Liver (tissue), 3 donors: ENCODE measurements around the gene CDKL1.

Experiments
- ATF3 ChIP-seq: IDR thresholded peaks from 2 replicates; pipeline ENCODE4 v1.6.1; 2016; ENCODE audit warnings: antibody characterized with exemption
- CTCF ChIP-seq: fragments of 150-350 bp; IDR thresholded peaks from 2 replicates; pipeline ENCODE4 v1.5.1; 2017; ENCODE audit warnings: improper control_type of control experiment, low read depth, low read length; ENCODE audit not compliant: missing input control
- FOXA1 ChIP-seq: IDR thresholded peaks from 2 replicates; pipeline ENCODE4 v1.6.1; 2016; ENCODE audit warnings: antibody characterized with exemption
- GABPA ChIP-seq, 2 donors: IDR thresholded peaks in 1 of 2; conservative IDR thresholded peaks in 1 of 2; 2 replicates each; pipeline ENCODE4 v1.6.1; 2016; ENCODE audit warnings: antibody characterized with exemption in 2 of 2, mild to moderate bottlenecking in 1 of 2, moderate library complexity in 1 of 2
- HNF4A ChIP-seq, 2 donors: conservative IDR thresholded peaks; 2 replicates each; pipeline ENCODE4 v1.6.1; 2016; ENCODE audit warnings: antibody characterized with exemption in 2 of 2, mild to moderate bottlenecking in 2 of 2
- JUND ChIP-seq, 2 donors: IDR thresholded peaks; 2 replicates each; pipeline ENCODE4 v1.6.1; 2016; ENCODE audit warnings: antibody characterized with exemption in 2 of 2
- MAX ChIP-seq: IDR thresholded peaks from 2 replicates; pipeline ENCODE4 v1.6.1; 2016; ENCODE audit warnings: antibody characterized with exemption
- RAD21 ChIP-seq, 2 donors: IDR thresholded peaks; 2 replicates each; pipeline ENCODE4 v1.6.1; 2016; ENCODE audit warnings: antibody characterized with exemption in 2 of 2, mild to moderate bottlenecking in 2 of 2
- REST ChIP-seq: IDR thresholded peaks from 2 replicates; pipeline ENCODE4 v1.6.1; 2016; ENCODE audit warnings: antibody characterized with exemption, mild to moderate bottlenecking
- RXRA ChIP-seq, 2 donors: IDR thresholded peaks; 2 replicates each; pipeline ENCODE4 v1.6.1; 2017 to 2018; ENCODE audit warnings: antibody characterized with exemption in 2 of 2, mild to moderate bottlenecking in 1 of 2
- TAF1 ChIP-seq: conservative IDR thresholded peaks from 2 replicates; pipeline ENCODE4 v1.6.1; 2016; ENCODE audit warnings: antibody characterized with exemption, mild to moderate bottlenecking
- YY1 ChIP-seq: IDR thresholded peaks from 2 replicates; pipeline ENCODE4 v1.6.1; 2016; ENCODE audit warnings: antibody characterized with exemption, mild to moderate bottlenecking
- ZBTB33 ChIP-seq: IDR thresholded peaks from 2 replicates; pipeline ENCODE4 v1.6.1; 2016; ENCODE audit warnings: antibody characterized with exemption
- donor health status: healthy.
- donor health status: healthy.

- TF ChIP-seq CTCF, result no peak
- TF ChIP-seq GABPA (IDR thresholded peaks at IDR 0.05 in 1 of 2, conservative IDR thresholded peaks at IDR 0.05 in 1 of 2), result no peak
- TF ChIP-seq REST, result no peak
- no peak for TF ChIP-seq MAX
- TF ChIP-seq JUND (IDR thresholded peaks at IDR 0.05), result no peak
- TF ChIP-seq RXRA (IDR thresholded peaks at IDR 0.05), result no peak
- TF ChIP-seq TAF1, result no peak
- TF ChIP-seq YY1, result no peak
- TF ChIP-seq ATF3, result no peak
- no peak for TF ChIP-seq RAD21 (IDR thresholded peaks at IDR 0.05)
- no peak for TF ChIP-seq ZBTB33
- TF ChIP-seq HNF4A (conservative IDR thresholded peaks at IDR 0.05), result no peak
- no peak for TF ChIP-seq FOXA1
These were observed 45.7 kb downstream of the CDKL1 start for GRCh38 chr14:50350975-50351374.
